Adrenal gland (tissue), 5 donors: ENCODE data around the gene PTPN3.

Experiments
- CTCF ChIP-seq, 6 experiments: fragments of 450-650 bp in 4 of 6; fragments of 200-600 bp in 2 of 6; sonication (generic) in 1 of 6; IDR thresholded peaks; 1 replicate in 5 of 6; 2 replicates in 1 of 6; pipeline versions ENCODE4 v1.5.1 to v1.8.0; 2016 to 2021; ENCODE audit warnings: antibody characterized with exemption in 6 of 6, mild to moderate bottlenecking in 2 of 6, moderate library complexity in 1 of 6
- POLR2A ChIP-seq, 2 donors: fragments of 450-650 bp; IDR thresholded peaks; one replicate each; pipeline ENCODE4 v1.6.1; 2017; ENCODE audit warnings: antibody characterized with exemption in 2 of 2, mild to moderate bottlenecking in 2 of 2, moderate library complexity in 1 of 2
- donor health status: DM: no; HTN: no; CAD: no.

GRCh38 chr9:109331353-109331752 is 166.8 kb downstream of the PTPN3 start:
- TF ChIP-seq CTCF (IDR thresholded peaks at IDR 0.05) (no peak), POLR2A (IDR thresholded peaks at IDR 0.05) (no peak)
